ENCODE results near the gene CCM2. TPM values are rescaled to one million over a fixed set of nuclear protein-coding genes. Genes with fewer than 3 reads are reported as not detected.

Gene CCM2
- total RNA-seq, 4 donors from 2014 or later: 35.8 to 62.0 (median 51.9) TPM

GRCh38 chr7:45026013-45026412 is 26.0 kb downstream of the CCM2 start:
- Histone ChIP-seq H3K36me3 (peaks cover 0 to 25% of the 10 kb centered on the region in 2 donors), H3K9me3 (no peaks in the 10 kb centered on the region), H3K27me3 (no peaks in the 10 kb centered on the region), H3K4me3 (no peak overlapping the region), H3K27ac (no peak overlapping the region), H3K4me1 (no peaks in the 10 kb centered on the region)
- TF ChIP-seq EP300 (IDR thresholded peaks at IDR 0.05): no peak
- TF ChIP-seq POLR2AphosphoS5 (IDR thresholded peaks at IDR 0.05): no peak
- no peak for TF ChIP-seq CTCF (IDR thresholded peaks at IDR 0.05)
- no peak for TF ChIP-seq POLR2A (IDR thresholded peaks at IDR 0.05)
- WGBS, 2 donors (ENCODE audit: low coverage in 1 of 2): 94% methylated on average over 1 of the region's 1 CpG; no CpG with 5 or more reads in 1 of the 2 donors
- ATAC-seq: no peak

- Histone ChIP-seq H3K9me3 (no peaks in the 10 kb centered on the region), H3K36me3 (peaks cover 0 to 28% of the 10 kb centered on the region in 2 donors), H3K4me1 (no peaks in the 10 kb centered on the region), H3K27ac (peak overlapping the region in 2 of 4 donors; percentile 19 to 41), H3K27me3 (no peaks in the 10 kb centered on the region), H3K4me3 (peak overlapping the region in 1 of 2 donors; percentile 31)
- ATAC-seq: no peak
- 95 to 96% methylated on average over 3 to 5 of the region's 10 CpGs for WGBS, 2 donors (ENCODE audit: low coverage in 1 of 2)
- TF ChIP-seq POLR2A (IDR thresholded peaks at IDR 0.05): no peak
Measured at GRCh38 chr7:45026984-45027773, 27.2 kb downstream of the CCM2 start.

- Histone ChIP-seq H3K27me3 (no peaks in the 10 kb centered on the region), H3K4me3 (peak overlapping the region; percentile 2 to 31), H3K4me1 (no peaks in the 10 kb centered on the region), H3K27ac (no peak overlapping the region), H3K9me3 (no peaks in the 10 kb centered on the region), H3K36me3 (peaks cover 0 to 28% of the 10 kb centered on the region in 2 donors)
- WGBS, 2 donors (ENCODE audit: low coverage in 1 of 2): 100% methylated on average over 1 of the region's 4 CpGs; no CpG with 5 or more reads in 1 of the 2 donors
- TF ChIP-seq EP300 (IDR thresholded peaks at IDR 0.05) (no peak), POLR2A (IDR thresholded peaks at IDR 0.05) (no peak), POLR2AphosphoS5 (IDR thresholded peaks at IDR 0.05) (no peak), CTCF (IDR thresholded peaks at IDR 0.05) (no peak)
- ATAC-seq: no peak
Measured at GRCh38 chr7:45027774-45028114, 27.7 kb downstream of the CCM2 start.

- ATAC-seq: no peak
- peaks cover 0 to 28% of the 10 kb centered on the region in 2 donors for H3K36me3 ChIP-seq
- 79 to 85% methylated on average over 4 to 6 of the region's 17 CpGs for WGBS, 2 donors (ENCODE audit: low coverage in 1 of 2)
- no peaks in the 10 kb centered on the region for H3K27me3 ChIP-seq
- H3K4me1 ChIP-seq: peaks cover 0 to 4% (median under 1%) of the 10 kb centered on the region in 3 donors
- TF ChIP-seq POLR2A (IDR thresholded peaks at IDR 0.05): no peak
- no peak for TF ChIP-seq CTCF (IDR thresholded peaks at IDR 0.05)
- TF ChIP-seq POLR2AphosphoS5 (IDR thresholded peaks at IDR 0.05): no peak
- H3K27ac ChIP-seq: no peak overlapping the region
- H3K9me3 ChIP-seq: no peaks in the 10 kb centered on the region
- peak overlapping the region; percentile 2 to 31 for H3K4me3 ChIP-seq
Measured at GRCh38 chr7:45028138-45028919, 28.3 kb downstream of the CCM2 start.

- Histone ChIP-seq H3K27me3 (no peaks in the 10 kb centered on the region), H3K27ac (no peak overlapping the region), H3K4me1 (peaks cover 0 to 11% (median 4%) of the 10 kb centered on the region in 3 donors), H3K9me3 (no peaks in the 10 kb centered on the region), H3K36me3 (peaks cover 0 to 28% of the 10 kb centered on the region in 2 donors), H3K4me3 (no peak overlapping the region)
- no peak for ATAC-seq
- TF ChIP-seq EP300 (IDR thresholded peaks at IDR 0.05) (no peak), CTCF (IDR thresholded peaks at IDR 0.05) (no peak), POLR2A (IDR thresholded peaks at IDR 0.05) (no peak), POLR2AphosphoS5 (IDR thresholded peaks at IDR 0.05) (no peak)
- WGBS, 2 donors (ENCODE audit: low coverage in 1 of 2): 86 to 100% methylated on average over 3 to 6 of the region's 7 CpGs
Measured at GRCh38 chr7:45028920-45029344, 28.9 kb downstream of the CCM2 start.
